K562 (cell line): ENCODE data around the gene TMCO1. TPM values are rescaled to one million over a fixed set of nuclear protein-coding genes. Genes with fewer than 3 reads are reported as not detected.

Source experiments
- ATAC-seq: fragments of 200-7000 bp; cut with Tn5 transposase; 3 replicates; pipeline ENCODE4 v1.9.1; 2020; ENCODE audit warnings: moderate library complexity
- BruUV-seq: library from RNA; stranded (reverse); fragments of 400-500 nt; replicated peaks from 2 replicates; lab custom pipeline; 2021; lab: Mats Ljungman, UMichigan
- CTCF ChIA-PET: fragments of 300-600 bp; formaldehyde crosslinking; extraction: SDS; loops from one replicate; lab custom pipeline; 2021; ENCODE audit warnings: low intra/inter-chr PET ratio; lab: Yijun Ruan, JAX
- POLR2A ChIA-PET: fragments of 300-600, 350-650 bp; sonication (Branson Sonifier 250); formaldehyde crosslinking; extraction: SDS; loops from one replicate; lab custom pipeline; 2021; ENCODE audit warnings: antibody characterized with exemption, inconsistent platforms; lab: Yijun Ruan, JAX
- DNase-seq, 4 experiments: peaks; one replicate each; pipeline versions ENCODE4 v3.0.0 to v3.0.0-alpha.2; 2011 to 2018; ENCODE audit warnings: low spot score in 3 of 4, mixed read lengths in 3 of 4; ENCODE audit errors: extremely low read depth in 1 of 4
- FAIRE-seq: peaks from 2 replicates; lab custom pipeline; 2011; peaks lifted over from hg19 to GRCh38; lab: Jason Lieb, UNC
- H2AFZ ChIP-seq: 2 replicates; pipeline ENCODE4 v1.6.0; 2011; ENCODE audit warnings: low read depth, low read length, control low read depth, inconsistent platforms
- H3K27ac ChIP-seq: fragments of 200-600 bp; 3 replicates; pipeline ENCODE4 v1.8.0; 2011; ENCODE audit warnings: low read depth, mild to moderate bottlenecking, control low read depth, inconsistent platforms, low read length, moderate library complexity, mixed read lengths; ENCODE audit errors: extremely low read depth
- H3K27me3 ChIP-seq, 2 experiments: fragments of 300-600 bp in 1 of 2; 2 replicates in 1 of 2; 3 replicates in 1 of 2; pipeline versions ENCODE4 v1.6.0 to v1.8.0; 2011; ENCODE audit warnings: inconsistent platforms in 2 of 2, low read length in 2 of 2, mild to moderate bottlenecking in 1 of 2, mixed read lengths in 1 of 2, moderate library complexity in 1 of 2; ENCODE audit not compliant: control insufficient read depth in 2 of 2, insufficient read depth in 2 of 2
- H3K36me3 ChIP-seq: fragments of 300-600 bp; 3 replicates; pipeline ENCODE4 v1.8.0; 2011; ENCODE audit warnings: mild to moderate bottlenecking, low read length, inconsistent platforms; ENCODE audit not compliant: control insufficient read depth, insufficient read depth
- H3K4me1 ChIP-seq, 2 experiments: fragments of 200-600 bp in 1 of 2; replicated peaks in 1 of 2; 2 replicates in 1 of 2; 3 replicates in 1 of 2; pipeline versions ENCODE4 v1.5.1 to v1.8.0; 2011; ENCODE audit warnings: inconsistent platforms in 2 of 2, low read length in 2 of 2, mild to moderate bottlenecking in 1 of 2, mixed read lengths in 1 of 2, moderate library complexity in 1 of 2; ENCODE audit not compliant: control insufficient read depth in 2 of 2, insufficient read depth in 2 of 2
- H3K4me2 ChIP-seq: 2 replicates; pipeline ENCODE4 v1.6.1; 2011; ENCODE audit warnings: low read length, control low read depth, inconsistent platforms, mixed read lengths; ENCODE audit not compliant: insufficient read depth
- H3K4me3 ChIP-seq: fragments of 200-600 bp; sonication (generic), shearing (Covaris generic); 2 replicates; pipeline ENCODE4 v1.5.1; 2016; ENCODE audit warnings: control low read depth, inconsistent platforms
- H3K79me2 ChIP-seq: fragments of 200-600 bp; 3 replicates; pipeline ENCODE4 v1.8.0; 2011; ENCODE audit warnings: low read length, inconsistent platforms; ENCODE audit not compliant: control insufficient read depth, insufficient read depth
- H3K9ac ChIP-seq, 2 experiments: 2 replicates each; pipeline versions ENCODE4 v1.6.0 to v1.6.1; 2011; ENCODE audit warnings: low read depth in 2 of 2, low read length in 2 of 2, control low read depth in 1 of 2, inconsistent platforms in 1 of 2, mild to moderate bottlenecking in 1 of 2, mixed read lengths in 1 of 2; ENCODE audit not compliant: insufficient read depth in 1 of 2
- H3K9me1 ChIP-seq: one replicate; pipeline ENCODE4 v1.6.0; 2011; ENCODE audit warnings: inconsistent platforms, mild to moderate bottlenecking, low read length, moderate library complexity; ENCODE audit not compliant: control insufficient read depth, insufficient read depth
- H3K9me3 ChIP-seq: replicated peaks from 2 replicates; pipeline ENCODE4 v1.5.1; 2011; ENCODE audit warnings: low read depth, low read length, inconsistent platforms; ENCODE audit not compliant: control insufficient read depth, insufficient read depth
- H4K20me1 ChIP-seq: replicated peaks from 2 replicates; pipeline ENCODE4 v1.6.1; 2011; ENCODE audit warnings: low read length, inconsistent platforms, mixed read lengths; ENCODE audit not compliant: control insufficient read depth, insufficient read depth
- ARNT ChIP-seq, 2 experiments: fragments of 450-650 bp; IDR thresholded peaks; 2 replicates each; pipeline ENCODE4 v1.6.1; 2016; ENCODE audit warnings: mild to moderate bottlenecking in 1 of 2
- CC2D1A ChIP-seq: fragments of 450-650 bp; IDR thresholded peaks from 2 replicates; pipeline ENCODE4 v1.6.1; 2017; ENCODE audit warnings: mild to moderate bottlenecking
- CSDE1 ChIP-seq, 2 experiments: fragments of 450-650 bp; IDR thresholded peaks; 2 replicates each; pipeline ENCODE4 v1.6.1; 2016; ENCODE audit warnings: mild to moderate bottlenecking in 1 of 2
- ERF ChIP-seq: fragments of 450-650 bp; formaldehyde crosslinking; IDR thresholded peaks from 2 replicates; pipeline ENCODE4 v1.4.0; 2020; ENCODE audit warnings: mild to moderate bottlenecking, mixed read lengths
- EWSR1 ChIP-seq: fragments of 450-650 bp; IDR thresholded peaks from 2 replicates; pipeline ENCODE4 v1.6.1; 2018; ENCODE audit warnings: borderline replicate concordance, mild to moderate bottlenecking, low read depth, moderate library complexity; ENCODE audit not compliant: partially characterized antibody
- FOXP1 ChIP-seq: sonication (generic); formaldehyde crosslinking; IDR thresholded peaks from 2 replicates; pipeline ENCODE4 v1.8.0; 2022; ENCODE audit warnings: mild to moderate bottlenecking, missing genetic modification reagents
- NR2C1 ChIP-seq, 2 experiments: fragments of 450-650 bp; IDR thresholded peaks; 2 replicates each; pipeline ENCODE4 v1.6.1; 2017; ENCODE audit warnings: mild to moderate bottlenecking in 2 of 2, antibody characterized with exemption in 1 of 2, inconsistent platforms in 1 of 2, missing compliant biosample characterization in 1 of 2, missing genetic modification characterization in 1 of 2
- RCOR1 ChIP-seq, 2 experiments: IDR thresholded peaks; 2 replicates each; pipeline ENCODE4 v1.6.1; 2012; ENCODE audit warnings: low read depth in 2 of 2, low read length in 2 of 2, borderline replicate concordance in 1 of 2, improper control_type of control experiment in 1 of 2
- SIN3B ChIP-seq: fragments of 450-650 bp; IDR thresholded peaks from 2 replicates; pipeline ENCODE4 v1.6.1; 2017; ENCODE audit warnings: low read depth, mild to moderate bottlenecking, moderate library complexity
- SMC3 ChIP-seq: conservative IDR thresholded peaks from 2 replicates; pipeline ENCODE4 v1.6.1; 2011; ENCODE audit warnings: low read depth, low read length, improper control_type of control experiment; ENCODE audit not compliant: insufficient read depth
- ZBTB34 ChIP-seq: fragments of 250-450 bp; sonication (Bioruptor Pico); IDR thresholded peaks from 2 replicates; pipeline ENCODE4 v1.8.0; 2021; ENCODE audit warnings: mild to moderate bottlenecking, moderate library complexity
- ZBTB8A ChIP-seq: fragments of 450-650 bp; IDR thresholded peaks from 2 replicates; pipeline ENCODE4 v1.6.1; 2018; ENCODE audit warnings: mild to moderate bottlenecking, moderate library complexity; ENCODE audit not compliant: partially characterized antibody
- ZEB2 ChIP-seq: fragments of 450-650 bp; IDR thresholded peaks from 2 replicates; pipeline ENCODE4 v1.6.1; 2016
- ZFP30 ChIP-seq: fragments of 250-450 bp; sonication (Bioruptor Pico); IDR thresholded peaks from 2 replicates; pipeline ENCODE4 v1.8.0; 2022; ENCODE audit warnings: moderate library complexity, mild to moderate bottlenecking, inconsistent platforms, borderline replicate concordance
- ZNF347 ChIP-seq: fragments of 450-650 bp; formaldehyde crosslinking; IDR thresholded peaks from 2 replicates; pipeline ENCODE4 v1.4.0; 2020; ENCODE audit warnings: low read depth, mild to moderate bottlenecking, moderate library complexity
- ZNF79 ChIP-seq: fragments of 250-450 bp; sonication (Bioruptor Pico); IDR thresholded peaks from 2 replicates; pipeline ENCODE4 v1.4.0; 2020; ENCODE audit warnings: low read depth, mild to moderate bottlenecking, moderate library complexity
- WGBS: fragments of 100-300 bp; shearing (Covaris generic); methylation state at CpG from one replicate; pipeline ENCODE4 v1.1.6; 2016; ENCODE audit warnings: low coverage, mixed read lengths; ENCODE audit not compliant: insufficient coverage; ENCODE audit errors: missing lambda C conversion rate; 5-methylcytosine and 5-hydroxymethylcytosine counted together
- in situ Hi-C: fragments of 300-500 bp; cut with MboI; formaldehyde crosslinking; loops from 4 replicates; pipeline ENCODE4 v1.15.0; 2018; ENCODE audit warnings: inconsistent platforms, mixed read lengths
- intact Hi-C: fragments of 100-400 bp; cut with micrococcal nuclease; formaldehyde crosslinking; loops from 2 replicates; pipeline ENCODE4 v1.14.2; 2022
- polyA plus RNA-seq, 8 experiments: library from polyadenylated mRNA; depleted of rRNA in 4 of 8; stranded (reverse) in 5 of 8; unstranded in 3 of 8; fragments of >200 nt; fragmentation: Nextera tagmentation in 2 of 8; fragmentation: Illumina TruSeq in 1 of 8; extraction: Ambion mirVana in 2 of 8; extraction: Trizol in 1 of 8; gene quantifications; 2 replicates each; pipeline versions ENCODE4 v1.2.1 to v1.2.3, GENCODE V29; 2011 to 2014; ENCODE audit warnings: inconsistent platforms in 1 of 8, missing spikeins in 1 of 8
- total RNA-seq, 7 experiments: library from RNA; depleted of rRNA in 6 of 7; stranded (reverse); fragments of >200 nt in 6 of 7; fragmentation: Illumina TruSeq in 2 of 7; extraction: Trizol in 2 of 7; gene quantifications; 2 replicates each; pipeline versions ENCODE4 v1.2.1 to v1.2.3, GENCODE V29; 2011 to 2021; ENCODE audit warnings: low replicate concordance in 1 of 7
- TF ChIP-seq, protein P1 (sequence below), 2 experiments: IDR thresholded peaks; 2 replicates each; pipeline ENCODE4 v1.6.1; 2012; ENCODE audit warnings: improper control_type of control experiment in 2 of 2, low read depth in 2 of 2, low read length in 2 of 2, borderline replicate concordance in 1 of 2
- TF ChIP-seq, protein P2 (sequence below): fragments of 250-450 bp; sonication (Bioruptor Pico); IDR thresholded peaks from 2 replicates; pipeline ENCODE4 v1.5.0; 2021

TMCO1 gene
- total and polyA plus RNA-seq, 9 of the 15 experiments (the other 6 are each of a cell fraction or from before 2014, with no cell fraction given): 69.3 to 561 (median 175) TPM

- Histone ChIP-seq H3K27me3 (no peaks in the 10 kb centered on the region; a peak in 2 of 5 replicates), H3K4me1 (no peaks in the 10 kb centered on the region), H3K4me2 (no peak overlapping the region), H3K4me3 (no peak overlapping the region), H3K36me3 (no peaks in the 10 kb centered on the region), H3K9ac (no peak overlapping the region), H3K9me3 (no peaks in the 10 kb centered on the region), H4K20me1 (no peaks in the 10 kb centered on the region), H3K79me2 (no peaks in the 10 kb centered on the region), H3K27ac (no peak overlapping the region), H3K9me1 (no peaks in the 10 kb centered on the region), H2AFZ (no peak overlapping the region)
- no TSS peak for BruUV-seq
- ChIA-PET POLR2A (interaction anchor here (0.7 to 1.0 kb wide), 2 partner anchors 20 to 116 kb away, joined by 3 read pairs; partner anchors contain the start of gene ALDH9A1), CTCF (interaction anchor here (0.6 to 5.6 kb wide), 4 partner anchors 115 to 199 kb away, joined by 3 to 51 read pairs (median 4); no protein-coding TSS in a partner anchor)
- peak; percentile 42 to 77 (median 58) for DNase-seq
- FAIRE-seq: peak; percentile 71
- in situ Hi-C loops (loop anchor here (10.0 kb wide), 1 partner anchor 303 kb away; no protein-coding TSS in a partner anchor), intact Hi-C loops (loop anchor here (1.0 to 5.0 kb wide), 4 partner anchors 109 to 326 kb away; partner anchors contain the start of gene UCK2)
- ATAC-seq: peak; percentile 91
- 2% methylated on average over 4 of the region's 4 CpGs for WGBS
- TF ChIP-seq CSDE1 (IDR thresholded peaks at IDR 0.05) (no peak), EWSR1 (no peak), NR2C1 (IDR thresholded peaks at IDR 0.05) (no peak), NR2C1 (tag; IDR thresholded peaks at IDR 0.05) (no peak), ERF (CRISPR knock-in tag) (no peak), ZBTB8A (no peak), CC2D1A (peak; percentile 80), ZBTB34 (CRISPR knock-in tag) (no peak), FOXP1 (no peak), ARNT (IDR thresholded peaks at IDR 0.05) (0 out of 4 replicates have a peak, but pooled peaks of 1 of the 2 experiments have one; percentile 66), ZFP30 (no peak), SIN3B (no peak), ZEB2 (0 out of 2 replicates have a peak, but pooled peaks have one; percentile 30), SMC3 (peak; percentile 92), RCOR1 (IDR thresholded peaks at IDR 0.05; ENCODE audit: borderline replicate concordance in 1 of 2, low read depth in 2 of 2, low read length in 2 of 2) (peak in 1 of 2 experiments; percentile 35; a peak in 1 of 4 replicates), ZNF79 (no peak), ZNF347 (no peak)
- TF ChIP-seq, protein P1, sequence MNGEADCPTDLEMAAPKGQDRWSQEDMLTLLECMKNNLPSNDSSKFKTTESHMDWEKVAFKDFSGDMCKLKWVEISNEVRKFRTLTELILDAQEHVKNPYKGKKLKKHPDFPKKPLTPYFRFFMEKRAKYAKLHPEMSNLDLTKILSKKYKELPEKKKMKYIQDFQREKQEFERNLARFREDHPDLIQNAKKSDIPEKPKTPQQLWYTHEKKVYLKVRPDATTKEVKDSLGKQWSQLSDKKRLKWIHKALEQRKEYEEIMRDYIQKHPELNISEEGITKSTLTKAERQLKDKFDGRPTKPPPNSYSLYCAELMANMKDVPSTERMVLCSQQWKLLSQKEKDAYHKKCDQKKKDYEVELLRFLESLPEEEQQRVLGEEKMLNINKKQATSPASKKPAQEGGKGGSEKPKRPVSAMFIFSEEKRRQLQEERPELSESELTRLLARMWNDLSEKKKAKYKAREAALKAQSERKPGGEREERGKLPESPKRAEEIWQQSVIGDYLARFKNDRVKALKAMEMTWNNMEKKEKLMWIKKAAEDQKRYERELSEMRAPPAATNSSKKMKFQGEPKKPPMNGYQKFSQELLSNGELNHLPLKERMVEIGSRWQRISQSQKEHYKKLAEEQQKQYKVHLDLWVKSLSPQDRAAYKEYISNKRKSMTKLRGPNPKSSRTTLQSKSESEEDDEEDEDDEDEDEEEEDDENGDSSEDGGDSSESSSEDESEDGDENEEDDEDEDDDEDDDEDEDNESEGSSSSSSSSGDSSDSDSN (IDR thresholded peaks at IDR 0.05; ENCODE audit: borderline replicate concordance in 1 of 2, low read depth in 2 of 2, low read length in 2 of 2): no peak
- TF ChIP-seq, protein P2, sequence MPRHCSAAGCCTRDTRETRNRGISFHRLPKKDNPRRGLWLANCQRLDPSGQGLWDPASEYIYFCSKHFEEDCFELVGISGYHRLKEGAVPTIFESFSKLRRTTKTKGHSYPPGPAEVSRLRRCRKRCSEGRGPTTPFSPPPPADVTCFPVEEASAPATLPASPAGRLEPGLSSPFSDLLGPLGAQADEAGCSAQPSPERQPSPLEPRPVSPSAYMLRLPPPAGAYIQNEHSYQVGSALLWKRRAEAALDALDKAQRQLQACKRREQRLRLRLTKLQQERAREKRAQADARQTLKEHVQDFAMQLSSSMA: no peak
Observed at GRCh38 chr1:165717918-165718515, 50.7 kb downstream of the TMCO1 start.
